ENCODE results near the gene KXD1.
A peak's percentile ranks its signal among the peaks of the same experiment; 100 is the strongest.

Gene KXD1

DNA sequence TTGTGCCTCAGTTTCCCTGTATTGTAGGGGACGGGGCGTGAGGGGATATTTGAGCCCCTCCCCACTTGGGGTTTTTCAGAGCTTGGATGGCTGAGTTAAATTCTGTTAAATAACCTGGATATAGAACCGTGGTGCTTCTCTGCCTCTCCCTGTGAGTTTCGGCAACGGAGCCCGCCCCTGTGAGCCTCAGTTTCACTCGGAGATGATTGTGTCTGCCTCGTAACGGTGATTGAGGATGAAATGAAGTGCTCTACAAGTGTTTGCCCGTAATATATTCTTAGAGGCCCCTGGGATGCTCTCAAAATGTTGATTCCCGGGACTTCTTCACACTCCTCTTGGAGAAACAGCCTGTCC lies 509 bp downstream of the KXD1 start:
- Histone ChIP-seq H3K27ac (ENCODE audit: low read depth, low read length, severe bottlenecking) (peak overlapping the region; percentile 10), H3K4me1 (ENCODE audit: control insufficient read depth, insufficient read depth, low read length, poor library complexity, severe bottlenecking) (peaks cover 3% of the 10 kb centered on the region), H3K4me3 (ENCODE audit: extremely low read depth, insufficient read depth, low read length, poor library complexity, severe bottlenecking) (peak overlapping the region; percentile 71), H3K36me3 (ENCODE audit: control insufficient read depth, insufficient read depth, low read length) (peaks cover 17% of the 10 kb centered on the region), H3K9me3 (ENCODE audit: control insufficient read depth, low read length) (no peaks in the 10 kb centered on the region)
- 17 to 23% methylated on average over 8 to 10 of the region's 11 CpGs for WGBS, 2 experiments (ENCODE audit: insufficient coverage in 2 of 2)

DNA sequence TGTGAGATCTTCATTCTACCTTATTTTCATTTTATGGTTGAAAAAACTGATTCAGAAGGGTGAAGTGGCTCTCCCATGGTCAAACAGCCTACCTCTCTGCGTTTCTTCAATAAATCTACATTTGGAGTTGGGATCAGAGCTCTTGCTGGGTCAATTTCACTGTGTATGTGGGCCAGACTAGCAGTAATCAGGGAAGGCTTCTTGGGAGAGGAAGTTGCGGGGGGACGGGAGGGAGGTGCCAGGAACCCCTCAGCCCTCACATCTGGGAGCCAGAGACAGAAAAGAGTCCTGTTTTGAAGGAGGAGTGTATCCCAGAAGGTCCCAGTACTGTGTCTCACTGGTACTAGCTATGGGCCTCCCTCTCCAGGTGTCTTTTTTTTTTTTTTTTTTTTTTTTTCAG lies 934 bp downstream of the KXD1 start:
- Histone ChIP-seq H3K27ac (ENCODE audit: low read depth, low read length, severe bottlenecking) (no peak overlapping the region), H3K9me3 (ENCODE audit: control insufficient read depth, low read length) (no peaks in the 10 kb centered on the region), H3K36me3 (ENCODE audit: control insufficient read depth, insufficient read depth, low read length) (peaks cover 20% of the 10 kb centered on the region), H3K4me3 (ENCODE audit: extremely low read depth, insufficient read depth, low read length, poor library complexity, severe bottlenecking) (peak overlapping the region; percentile 71), H3K4me1 (ENCODE audit: control insufficient read depth, insufficient read depth, low read length, poor library complexity, severe bottlenecking) (peaks cover 3% of the 10 kb centered on the region)
- WGBS, 2 experiments (ENCODE audit: insufficient coverage in 2 of 2) = 60% methylated on average over 1 of the region's 3 CpGs; no CpG with 5 or more reads in 1 of the 2 experiments

DNA sequence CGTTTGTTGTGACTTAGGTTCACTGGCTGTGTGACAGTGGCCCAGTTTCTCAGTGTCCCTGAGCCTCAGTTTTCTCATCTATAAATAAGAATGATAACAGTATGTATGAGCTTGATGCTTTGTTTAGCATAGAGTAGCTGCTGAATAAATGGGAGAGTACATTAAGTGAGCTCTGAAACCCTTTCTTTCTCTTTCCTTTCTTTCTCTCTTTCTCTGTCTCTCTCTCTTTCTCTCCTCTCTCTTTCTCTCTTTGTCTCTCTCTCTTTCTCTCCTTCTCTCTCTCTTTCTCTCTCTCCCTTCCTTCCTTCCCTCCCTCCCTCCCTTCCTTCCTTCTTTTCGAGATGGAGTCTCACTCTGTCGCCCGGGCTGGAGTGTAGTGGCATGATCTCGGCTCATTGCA lies 2.0 kb downstream of the KXD1 start:
- H3K27ac ChIP-seq (ENCODE audit: low read depth, low read length, severe bottlenecking) = no peak overlapping the region
- peaks cover 3% of the 10 kb centered on the region for H3K4me1 ChIP-seq (ENCODE audit: control insufficient read depth, insufficient read depth, low read length, poor library complexity, severe bottlenecking)
- no peaks in the 10 kb centered on the region for H3K9me3 ChIP-seq (ENCODE audit: control insufficient read depth, low read length)
- WGBS, 2 experiments (ENCODE audit: insufficient coverage in 2 of 2) = 96 to 100% methylated on average over 1 to 4 of the region's 5 CpGs
- H3K36me3 ChIP-seq (ENCODE audit: control insufficient read depth, insufficient read depth, low read length) = peaks cover 30% of the 10 kb centered on the region
- no peak overlapping the region for H3K4me3 ChIP-seq (ENCODE audit: extremely low read depth, insufficient read depth, low read length, poor library complexity, severe bottlenecking)

DNA sequence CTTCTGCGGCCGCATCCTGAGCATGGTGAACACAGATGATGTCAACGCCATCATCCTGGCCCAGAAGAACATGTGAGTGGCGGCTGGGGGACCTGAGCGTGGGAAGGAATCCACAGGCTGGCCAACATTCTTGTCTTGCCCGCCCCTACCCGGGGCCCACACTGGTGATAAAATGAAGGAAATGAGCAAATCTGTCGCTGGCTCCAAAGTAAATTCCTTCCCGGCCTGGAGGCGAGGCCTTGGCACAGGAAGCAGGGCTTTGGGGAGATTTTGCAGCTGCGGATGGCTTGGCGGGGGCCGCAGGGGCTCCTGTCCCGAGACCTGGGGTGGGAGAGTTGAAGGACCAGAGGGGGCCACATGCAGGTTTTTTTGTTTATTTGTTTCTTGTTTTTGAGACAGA lies 4.4 kb downstream of the KXD1 start:
- 95 to 96% methylated on average over 12 of the region's 14 CpGs for WGBS, 2 experiments (ENCODE audit: insufficient coverage in 2 of 2)
- Histone ChIP-seq H3K9me3 (ENCODE audit: control insufficient read depth, low read length) (no peaks in the 10 kb centered on the region), H3K36me3 (ENCODE audit: control insufficient read depth, insufficient read depth, low read length) (peaks cover 54% of the 10 kb centered on the region), H3K4me1 (ENCODE audit: control insufficient read depth, insufficient read depth, low read length, poor library complexity, severe bottlenecking) (peaks cover 3% of the 10 kb centered on the region), H3K27ac (ENCODE audit: low read depth, low read length, severe bottlenecking) (peak overlapping the region; percentile 10), H3K4me3 (ENCODE audit: extremely low read depth, insufficient read depth, low read length, poor library complexity, severe bottlenecking) (no peak overlapping the region)

DNA sequence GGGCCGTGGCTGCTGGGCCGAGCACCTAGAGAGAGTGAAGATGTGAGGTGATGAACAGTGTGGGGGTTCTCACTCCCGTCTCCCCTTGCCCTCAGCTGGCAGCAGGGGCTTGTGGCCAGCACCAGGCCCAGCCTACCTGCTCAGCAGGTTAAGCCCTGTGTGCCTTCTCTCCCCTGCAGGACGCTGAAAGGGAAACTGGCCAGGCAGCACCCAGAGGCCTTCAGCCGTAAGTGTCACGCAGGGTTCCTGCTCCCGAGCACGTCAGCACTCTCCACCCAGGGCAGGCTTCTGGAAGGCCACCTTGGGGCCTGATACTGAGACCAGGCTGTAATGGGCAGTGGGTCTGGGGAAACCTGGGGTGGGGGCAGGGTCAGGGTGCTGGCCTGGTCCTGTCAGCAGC lies 9.3 kb downstream of the KXD1 start:
- peaks cover 2% of the 10 kb centered on the region for H3K4me1 ChIP-seq (ENCODE audit: control insufficient read depth, insufficient read depth, low read length, poor library complexity, severe bottlenecking)
- H3K4me3 ChIP-seq (ENCODE audit: extremely low read depth, insufficient read depth, low read length, poor library complexity, severe bottlenecking) = no peak overlapping the region
- H3K9me3 ChIP-seq (ENCODE audit: control insufficient read depth, low read length) = no peaks in the 10 kb centered on the region
- H3K27ac ChIP-seq (ENCODE audit: low read depth, low read length, severe bottlenecking) = no peak overlapping the region
- peaks cover 75% of the 10 kb centered on the region for H3K36me3 ChIP-seq (ENCODE audit: control insufficient read depth, insufficient read depth, low read length)
- WGBS, 2 experiments (ENCODE audit: insufficient coverage in 2 of 2) = 97 to 100% methylated on average over 7 to 8 of the region's 8 CpGs

GRCh38 chr19:18568367-18568766 lies 10.7 kb downstream of the KXD1 start:
- Histone ChIP-seq H3K27ac (ENCODE audit: low read depth, low read length, severe bottlenecking) (no peak overlapping the region), H3K9me3 (ENCODE audit: control insufficient read depth, low read length) (no peaks in the 10 kb centered on the region), H3K4me1 (ENCODE audit: control insufficient read depth, insufficient read depth, low read length, poor library complexity, severe bottlenecking) (peaks cover 6% of the 10 kb centered on the region), H3K36me3 (ENCODE audit: control insufficient read depth, insufficient read depth, low read length) (peaks cover 66% of the 10 kb centered on the region), H3K4me3 (ENCODE audit: extremely low read depth, insufficient read depth, low read length, poor library complexity, severe bottlenecking) (no peak overlapping the region)
- 95% methylated on average over 12 to 14 of the region's 15 CpGs for WGBS, 2 experiments (ENCODE audit: insufficient coverage in 2 of 2)

GRCh38 chr19:18571564-18572344 lies 14.1 kb downstream of the KXD1 start, which contains the start of gene UBA52:
TSS of gene UBA52 (plus strand) at chr19:18571857. CDS start at chr19:18573301, 1,444 bp downstream.
- Histone ChIP-seq H3K4me1 (ENCODE audit: control insufficient read depth, insufficient read depth, low read length, poor library complexity, severe bottlenecking) (peaks cover 6% of the 10 kb centered on the region), H3K4me3 (ENCODE audit: extremely low read depth, insufficient read depth, low read length, poor library complexity, severe bottlenecking) (peak within 1 kb of the TSS; percentile 90), H3K36me3 (ENCODE audit: control insufficient read depth, insufficient read depth, low read length) (peaks cover 68% of the 10 kb centered on the region), H3K9me3 (ENCODE audit: control insufficient read depth, low read length) (no peaks in the 10 kb centered on the region), H3K27ac (ENCODE audit: low read depth, low read length, severe bottlenecking) (peak within 1 kb of the TSS; percentile 79)
- 0% methylated on average over 55 to 66 of the region's 75 CpGs for WGBS, 2 experiments (ENCODE audit: insufficient coverage in 2 of 2)

GRCh38 chr19:18574691-18575291 lies 17.1 kb downstream of the KXD1 start:
- Histone ChIP-seq H3K9me3 (ENCODE audit: control insufficient read depth, low read length) (no peaks in the 10 kb centered on the region), H3K4me1 (ENCODE audit: control insufficient read depth, insufficient read depth, low read length, poor library complexity, severe bottlenecking) (peaks cover 6% of the 10 kb centered on the region), H3K36me3 (ENCODE audit: control insufficient read depth, insufficient read depth, low read length) (peaks cover 48% of the 10 kb centered on the region), H3K4me3 (ENCODE audit: extremely low read depth, insufficient read depth, low read length, poor library complexity, severe bottlenecking) (no peak overlapping the region), H3K27ac (ENCODE audit: low read depth, low read length, severe bottlenecking) (no peak overlapping the region)
- 96% methylated on average over 18 of the region's 18 CpGs for WGBS, 2 experiments (ENCODE audit: insufficient coverage in 2 of 2)

- WGBS, 2 experiments (ENCODE audit: insufficient coverage in 2 of 2) = 90 to 100% methylated on average over 4 to 7 of the region's 8 CpGs
- H3K27ac ChIP-seq (ENCODE audit: low read depth, low read length, severe bottlenecking) = no peak overlapping the region
- H3K36me3 ChIP-seq (ENCODE audit: control insufficient read depth, insufficient read depth, low read length) = peaks cover 48% of the 10 kb centered on the region
- no peak overlapping the region for H3K4me3 ChIP-seq (ENCODE audit: extremely low read depth, insufficient read depth, low read length, poor library complexity, severe bottlenecking)
- no peaks in the 10 kb centered on the region for H3K9me3 ChIP-seq (ENCODE audit: control insufficient read depth, low read length)
- H3K4me1 ChIP-seq (ENCODE audit: control insufficient read depth, insufficient read depth, low read length, poor library complexity, severe bottlenecking) = peaks cover 4% of the 10 kb centered on the region
Observed at GRCh38 chr19:18576383-18576782, 18.7 kb downstream of the KXD1 start.

DNA sequence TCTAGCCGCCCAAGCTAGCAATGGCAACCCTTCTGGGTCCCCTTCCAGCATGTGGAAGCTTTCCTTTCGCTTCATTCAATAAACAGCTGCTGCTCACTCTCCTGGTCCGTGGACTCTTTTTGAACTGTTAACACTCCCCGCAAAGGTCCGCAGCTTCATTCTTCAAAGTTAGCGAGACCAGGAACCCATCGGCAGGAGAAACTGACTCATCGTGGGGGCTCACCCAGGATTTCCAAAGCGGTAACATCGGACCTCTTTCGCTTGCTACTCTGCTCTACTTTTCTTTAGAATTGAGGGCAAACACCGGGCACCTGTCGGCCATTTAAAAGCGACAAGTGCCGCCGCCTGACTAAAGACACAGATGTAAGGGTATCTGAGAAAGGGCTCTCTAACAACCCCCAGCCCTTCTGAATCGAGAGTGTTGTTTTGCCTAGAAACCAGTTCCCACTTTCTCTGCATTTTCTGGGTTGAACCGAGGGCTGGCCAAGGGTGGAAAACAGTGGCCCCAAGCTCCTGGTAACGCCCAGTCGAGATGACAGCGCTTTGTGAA lies 19.8 kb downstream of the KXD1 start:
- H3K9me3 ChIP-seq (ENCODE audit: control insufficient read depth, low read length) = no peaks in the 10 kb centered on the region
- peaks cover 48% of the 10 kb centered on the region for H3K36me3 ChIP-seq (ENCODE audit: control insufficient read depth, insufficient read depth, low read length)
- peak overlapping the region; percentile 36 for H3K27ac ChIP-seq (ENCODE audit: low read depth, low read length, severe bottlenecking)
- no peak overlapping the region for H3K4me3 ChIP-seq (ENCODE audit: extremely low read depth, insufficient read depth, low read length, poor library complexity, severe bottlenecking)
- 94 to 95% methylated on average over 21 of the region's 21 CpGs for WGBS, 2 experiments (ENCODE audit: insufficient coverage in 2 of 2)
- H3K4me1 ChIP-seq (ENCODE audit: control insufficient read depth, insufficient read depth, low read length, poor library complexity, severe bottlenecking) = peaks cover 4% of the 10 kb centered on the region

DNA sequence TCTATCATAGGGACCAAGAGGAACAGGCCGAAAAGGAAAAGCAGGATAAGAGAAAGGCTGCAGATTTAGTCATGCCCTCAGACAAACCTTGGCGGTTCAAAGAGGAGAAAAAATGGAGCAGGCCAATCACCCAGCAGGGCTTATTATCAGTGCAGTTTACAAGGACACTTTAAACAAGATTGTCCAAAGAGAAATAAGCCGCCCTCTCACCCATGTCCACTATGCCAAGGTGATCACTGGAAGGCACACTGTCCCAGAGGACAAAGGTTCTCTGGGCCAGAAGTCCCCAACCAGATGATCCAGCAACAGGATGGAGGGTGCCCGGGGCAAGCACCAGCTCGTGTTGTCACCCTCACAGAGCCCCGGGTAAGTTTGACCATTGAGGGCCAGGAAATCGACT lies 22.6 kb downstream of the KXD1 start:
- Histone ChIP-seq H3K9me3 (ENCODE audit: control insufficient read depth, low read length) (no peaks in the 10 kb centered on the region), H3K4me3 (ENCODE audit: extremely low read depth, insufficient read depth, low read length, poor library complexity, severe bottlenecking) (no peak overlapping the region), H3K36me3 (ENCODE audit: control insufficient read depth, insufficient read depth, low read length) (peaks cover 24% of the 10 kb centered on the region), H3K27ac (ENCODE audit: low read depth, low read length, severe bottlenecking) (no peak overlapping the region), H3K4me1 (ENCODE audit: control insufficient read depth, insufficient read depth, low read length, poor library complexity, severe bottlenecking) (no peaks in the 10 kb centered on the region)
- WGBS, 2 experiments (ENCODE audit: insufficient coverage in 2 of 2) = 86 to 88% methylated on average over 7 of the region's 7 CpGs
